GM18505 (cell line): ENCODE data around the gene TSPOAP1.

Source experiments
- ATAC-seq: cut with Tn5 transposase; IDR thresholded peaks from one replicate; pipeline ENCODE4 v1.9.1; 2021; ENCODE audit not compliant: unreplicated experiment
- POLR2A ChIP-seq: IDR thresholded peaks from 4 replicates; pipeline ENCODE4 v1.6.1; 2011; ENCODE audit warnings: borderline replicate concordance; ENCODE audit not compliant: insufficient read depth, insufficient read length; ENCODE audit errors: extremely low read depth

Gene TSPOAP1

DNA sequence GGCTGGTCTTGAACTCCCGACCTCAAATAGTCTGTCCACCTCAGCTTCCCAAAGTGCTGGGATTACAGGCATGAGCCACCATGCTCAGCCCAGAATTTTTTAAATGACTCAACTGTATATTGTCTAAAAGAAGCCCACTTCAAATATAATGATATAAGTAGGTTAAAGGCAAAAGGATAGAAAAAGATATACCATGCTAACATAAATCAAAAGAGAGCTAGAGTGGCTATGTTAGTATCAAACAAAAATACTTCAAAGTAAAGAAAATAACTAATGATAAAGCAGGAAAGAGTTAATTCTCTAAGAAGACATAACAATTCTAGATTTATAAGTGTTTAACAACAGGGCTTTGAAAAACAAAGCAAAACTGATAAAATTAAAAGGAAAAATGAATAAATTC is 34.6 kb downstream of the TSPOAP1 start:
- no peak for TF ChIP-seq POLR2A
- ATAC-seq, result no peak

DNA sequence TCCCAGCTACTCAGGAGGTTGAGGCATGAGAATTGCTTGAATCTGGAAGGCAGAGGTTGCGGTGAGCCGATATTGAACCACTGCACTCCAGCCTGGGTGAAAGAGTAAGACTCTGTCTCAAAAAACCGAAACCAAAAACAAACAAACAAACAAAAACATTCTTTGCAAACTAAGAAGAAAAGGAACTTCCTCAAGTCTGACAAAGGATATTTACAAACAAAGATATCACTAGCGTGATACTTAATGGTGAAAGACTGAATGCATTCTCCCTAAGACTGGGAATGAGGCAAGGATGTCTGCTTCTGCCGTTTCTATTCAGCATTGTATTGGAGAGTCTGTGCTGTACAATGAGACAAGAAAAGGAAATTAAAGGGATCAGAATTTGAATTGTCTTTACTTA is 37.3 kb downstream of the TSPOAP1 start:
- no peak for ATAC-seq
- TF ChIP-seq POLR2A, result no peak

DNA sequence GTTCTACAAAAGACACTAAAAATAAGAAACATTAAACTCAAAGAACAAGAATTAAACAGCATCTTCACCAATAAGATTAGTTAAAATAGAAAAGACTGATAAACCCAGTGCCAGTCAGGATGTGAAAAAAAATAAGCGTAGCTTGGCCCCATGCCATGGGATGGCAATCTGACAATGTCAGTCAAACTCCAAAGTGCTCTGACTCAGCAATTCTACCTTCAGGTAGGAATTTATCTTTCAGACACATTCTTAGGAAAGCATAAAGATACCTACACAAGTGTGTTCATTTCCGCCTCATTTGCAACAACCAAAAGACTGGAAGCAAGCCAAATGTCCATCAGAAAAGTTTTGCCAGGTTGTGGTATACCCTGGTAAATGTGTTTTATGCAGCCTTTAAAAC is 38.7 kb downstream of the TSPOAP1 start:
- no peak for ATAC-seq
- no peak for TF ChIP-seq POLR2A

DNA sequence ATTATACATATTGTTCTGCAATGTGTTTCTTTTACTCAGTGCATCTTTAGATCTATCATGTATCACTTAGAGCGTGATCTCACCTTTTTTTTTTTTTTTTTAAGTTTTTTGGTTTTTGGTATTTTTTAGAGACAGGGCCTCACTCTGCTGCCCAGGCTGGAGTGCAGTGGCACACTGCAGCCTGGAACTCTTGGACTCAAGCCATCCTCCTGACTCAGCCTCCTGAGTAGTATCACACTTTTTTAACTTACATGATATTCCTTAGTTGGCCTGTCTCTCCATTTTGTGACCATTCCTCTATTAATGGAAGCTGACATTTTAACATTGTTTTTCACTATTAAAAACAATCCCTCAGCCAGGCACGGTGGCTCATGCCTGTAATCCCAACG is 43.2 kb downstream of the TSPOAP1 start:
- no peak for ATAC-seq
- no peak for TF ChIP-seq POLR2A

DNA sequence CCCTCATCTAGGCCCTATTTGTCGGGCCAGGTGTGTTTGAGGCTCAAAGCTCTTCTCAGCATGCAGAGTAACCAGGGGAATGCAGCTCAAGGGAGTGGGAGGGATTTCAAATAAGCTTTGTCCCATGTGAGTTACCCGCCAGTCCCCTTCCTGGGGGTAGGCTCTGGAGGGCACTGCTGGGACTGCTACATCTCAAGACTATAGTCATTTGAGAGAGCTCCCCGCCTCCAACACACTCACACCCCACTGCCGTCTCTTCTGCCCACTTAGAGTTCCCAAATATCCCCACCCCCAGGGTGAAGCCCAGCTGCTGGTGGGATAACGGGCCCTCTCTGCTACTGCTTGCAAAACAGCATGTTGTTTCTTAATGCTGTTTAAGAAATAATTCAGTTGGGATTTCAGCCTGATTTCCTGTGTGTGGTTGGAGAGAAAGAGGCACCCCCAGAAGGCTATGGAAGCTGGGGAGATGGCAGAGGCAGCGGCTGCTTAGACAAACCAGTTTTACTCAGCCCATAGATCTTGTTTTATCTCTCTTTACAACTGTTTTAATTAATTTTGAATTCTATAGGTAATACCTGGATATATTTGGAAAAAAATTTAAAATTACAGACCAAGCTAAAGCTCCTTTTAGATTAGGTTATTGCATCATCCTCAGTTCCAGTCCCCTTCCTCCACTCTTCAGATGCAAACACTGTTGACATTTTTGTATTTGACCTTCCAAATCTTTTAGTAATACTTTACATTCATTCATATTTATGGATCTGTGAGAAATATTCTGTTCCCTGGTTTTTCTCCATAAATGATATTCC is 43.8 kb downstream of the TSPOAP1 start:
- no peak for ATAC-seq

DNA sequence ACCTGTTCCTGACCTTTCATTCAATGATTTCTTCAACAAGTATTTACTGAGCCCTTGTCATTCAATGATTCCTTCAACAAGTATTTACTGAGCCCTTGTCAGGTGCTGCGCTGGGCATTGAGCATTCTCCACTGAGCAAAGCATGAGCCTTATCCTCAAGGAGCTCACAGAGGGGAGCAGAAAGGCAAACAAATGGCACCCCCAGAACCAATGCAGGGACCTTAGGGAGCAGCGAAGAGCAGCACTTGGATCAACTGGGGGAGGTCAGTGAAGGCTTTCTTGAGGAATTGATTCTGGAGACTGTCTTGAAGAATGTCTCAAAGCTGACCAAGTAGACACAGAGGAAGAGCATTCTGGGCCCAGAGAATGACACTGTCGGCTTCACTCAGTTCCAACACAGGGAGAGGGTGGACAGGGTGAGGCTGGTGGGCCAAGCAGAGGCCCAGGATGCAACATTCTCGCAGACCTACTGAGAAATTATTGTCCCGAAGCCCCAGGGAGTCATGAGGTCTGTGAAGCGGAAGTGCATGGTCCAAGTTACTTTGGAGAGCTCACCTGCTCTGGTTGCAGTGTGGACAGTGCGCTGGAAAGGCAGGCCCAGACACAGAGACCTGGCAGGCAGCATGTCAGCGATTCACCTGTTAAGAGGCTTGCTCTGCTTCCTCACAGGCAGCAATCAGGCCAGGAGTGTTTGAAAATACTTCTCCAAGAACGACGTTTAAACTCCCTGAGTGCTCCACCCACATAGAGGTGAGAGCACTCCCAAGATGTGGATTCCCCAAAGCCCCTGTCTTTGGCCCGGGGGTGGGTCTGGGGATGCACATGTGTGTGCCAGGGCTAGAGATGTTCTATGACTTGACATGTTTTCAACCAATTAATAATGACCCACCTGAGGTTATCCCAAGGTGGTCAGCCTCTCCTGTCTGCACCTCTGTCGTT is 44.7 kb downstream of the TSPOAP1 start:
- no peak for TF ChIP-seq POLR2A
- ATAC-seq, result no peak

More for the DNA sequence above, 43.8 kb downstream of the TSPOAP1 start:
- TF ChIP-seq POLR2A, result no peak

DNA sequence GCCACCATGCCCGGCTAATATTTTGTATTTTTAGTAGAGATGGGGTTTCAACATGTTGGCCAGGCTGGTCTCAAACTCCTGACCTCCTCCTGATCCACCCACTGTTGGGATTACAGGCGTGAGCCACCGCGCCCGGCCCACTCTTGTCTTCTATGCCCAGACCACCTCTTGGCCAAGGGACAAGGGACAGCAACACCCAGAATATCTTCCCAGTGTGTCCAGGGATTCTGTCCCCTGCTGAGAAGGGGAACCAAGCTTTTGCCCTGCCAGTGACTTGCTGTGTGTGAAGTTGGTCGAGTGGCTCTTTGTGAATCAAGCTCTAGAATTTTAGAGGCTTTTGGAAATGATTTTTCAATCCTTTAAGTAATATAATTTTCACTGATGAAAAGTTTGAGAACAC is 46.2 kb downstream of the TSPOAP1 start:
- ATAC-seq, result no peak
- no peak for TF ChIP-seq POLR2A

DNA sequence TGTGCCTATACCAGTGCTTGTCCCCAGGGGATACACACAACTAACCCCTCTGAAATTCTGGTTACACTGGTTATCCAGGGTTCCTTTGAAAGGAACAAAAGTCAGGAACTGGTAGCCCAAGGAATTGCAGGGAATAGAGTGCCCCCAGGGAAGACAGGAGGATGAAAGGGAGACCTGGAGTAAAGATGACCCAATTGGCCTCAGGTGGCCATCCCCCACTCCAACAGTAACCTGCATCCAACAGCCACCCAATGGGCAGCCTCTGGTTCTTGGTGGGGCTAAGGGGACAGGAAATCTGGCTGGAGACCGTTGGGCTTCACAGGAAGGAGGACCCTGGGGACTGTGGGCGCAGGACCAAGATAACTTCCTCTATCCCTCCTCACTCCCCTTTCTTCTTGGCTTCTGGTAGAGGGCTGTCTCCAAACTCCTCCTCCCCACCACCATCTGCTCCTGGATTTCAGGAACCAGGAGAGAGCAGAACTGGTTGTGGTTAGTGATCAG is 47.0 kb downstream of the TSPOAP1 start:
- ATAC-seq, result no peak
- no peak for TF ChIP-seq POLR2A

DNA sequence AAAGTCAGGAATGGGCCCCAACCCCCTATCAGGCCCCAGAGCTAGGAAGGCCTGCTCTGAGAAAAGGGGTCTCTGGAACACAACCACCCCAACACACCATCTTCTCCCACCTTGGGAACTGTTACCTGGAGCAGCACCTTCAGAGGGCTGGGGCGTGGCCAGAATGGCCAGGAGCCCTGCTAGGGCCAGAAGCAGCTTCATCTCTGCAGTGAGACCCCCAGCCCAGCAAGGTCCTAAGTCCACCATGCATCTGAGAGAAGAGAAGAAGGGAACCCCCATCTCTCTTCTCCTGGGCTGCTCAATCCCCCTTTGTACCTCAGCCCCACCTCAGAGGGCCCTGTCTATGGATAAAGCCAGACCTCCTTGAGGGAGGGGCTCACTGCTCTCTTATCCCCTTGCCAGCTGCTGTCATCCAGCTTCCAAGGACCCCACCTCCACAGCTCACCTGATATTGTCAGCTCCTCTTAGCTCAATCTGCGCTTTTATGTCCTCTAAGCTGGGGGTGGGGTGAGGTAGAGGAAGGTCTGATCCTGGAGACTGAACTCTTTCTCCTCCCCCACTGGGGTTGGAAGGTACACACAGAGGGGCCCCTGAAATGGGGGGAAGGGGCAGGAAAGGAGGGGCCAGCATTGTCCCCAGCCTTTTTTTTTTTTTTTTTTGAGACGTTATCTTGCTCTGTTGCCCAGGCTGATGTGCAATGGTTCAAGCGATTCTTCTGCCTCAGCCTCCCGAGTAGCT is 47.9 kb downstream of the TSPOAP1 start, which contains the start of gene MPO:
Gene MPO, minus strand, starts transcription at position 456 of the 738 bp plus-strand sequence. Its CDS starts 177 bp downstream, at position 279.
- ATAC-seq, result no peak
- no peak for TF ChIP-seq POLR2A

DNA sequence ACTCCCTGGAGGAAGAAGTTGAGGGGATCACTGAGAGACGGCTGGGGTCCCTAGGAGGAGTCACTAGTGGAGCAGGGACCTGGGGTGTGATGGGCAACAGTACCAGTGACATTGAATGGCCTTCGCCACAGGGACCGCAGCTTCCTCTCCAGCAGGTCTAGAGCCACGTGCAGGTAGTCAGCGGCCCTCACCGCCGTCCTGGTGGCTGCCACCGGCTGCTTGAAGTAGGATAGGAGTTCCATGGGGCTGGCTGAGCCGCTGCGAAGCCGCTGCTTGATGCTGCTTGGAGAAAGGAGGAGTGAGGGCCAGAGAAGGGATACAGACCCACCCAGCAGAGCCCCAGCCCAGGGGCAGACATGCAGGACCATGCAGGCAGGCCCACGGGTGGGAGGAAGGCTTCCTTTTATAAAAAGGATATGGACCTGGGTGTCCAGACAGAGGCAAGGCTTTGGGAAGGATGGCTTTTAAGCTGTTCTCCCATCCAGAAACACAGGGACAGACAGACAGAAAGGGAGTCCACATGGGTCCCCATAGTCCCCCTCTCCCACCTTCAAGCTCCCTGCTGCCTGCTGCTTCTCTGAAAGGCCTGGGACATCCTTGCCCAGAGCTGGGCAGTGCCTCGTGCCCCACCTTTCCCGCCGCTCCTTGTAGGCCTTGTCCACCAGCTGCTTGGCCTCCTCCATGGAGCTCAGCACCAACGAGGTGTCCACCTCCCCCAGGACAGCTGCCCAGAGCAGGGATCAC is 48.7 kb downstream of the TSPOAP1 start:
- ATAC-seq, result no peak
- no peak for TF ChIP-seq POLR2A

DNA sequence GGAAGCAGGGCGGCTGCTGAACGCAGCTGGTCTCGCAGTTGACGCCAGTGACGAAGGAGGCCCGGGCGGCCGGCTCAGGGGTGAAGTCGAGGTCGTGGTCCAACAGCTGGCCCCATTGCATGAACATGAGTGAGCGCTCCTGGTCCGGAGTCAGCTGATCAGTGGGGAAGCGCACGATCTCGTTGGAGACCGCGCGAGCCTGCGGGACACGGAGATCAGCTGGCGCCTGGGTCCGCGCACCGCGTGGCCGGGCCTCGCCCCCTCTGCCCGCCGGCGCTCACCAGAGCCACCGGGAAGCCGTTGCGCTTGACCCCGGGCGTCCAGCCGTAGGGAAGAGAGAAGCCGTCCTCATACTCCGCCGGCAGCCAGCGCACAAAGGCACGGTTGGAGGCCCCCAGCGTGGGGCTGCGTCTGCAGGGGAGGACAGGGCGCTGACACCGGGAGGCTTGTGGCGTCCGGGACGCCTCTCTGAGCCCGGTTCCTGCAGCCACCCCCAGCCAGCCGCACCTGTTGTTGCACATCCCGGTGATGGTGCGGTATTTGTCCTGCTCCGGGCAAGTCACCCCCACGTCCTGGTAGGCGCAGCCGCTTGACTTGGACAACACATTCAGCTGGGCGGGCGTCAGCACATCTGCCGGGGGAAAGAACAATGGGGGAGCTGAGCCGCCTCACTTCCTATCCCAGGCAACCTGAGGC is 49.4 kb downstream of the TSPOAP1 start:
- no peak for TF ChIP-seq POLR2A
- no peak for ATAC-seq

DNA sequence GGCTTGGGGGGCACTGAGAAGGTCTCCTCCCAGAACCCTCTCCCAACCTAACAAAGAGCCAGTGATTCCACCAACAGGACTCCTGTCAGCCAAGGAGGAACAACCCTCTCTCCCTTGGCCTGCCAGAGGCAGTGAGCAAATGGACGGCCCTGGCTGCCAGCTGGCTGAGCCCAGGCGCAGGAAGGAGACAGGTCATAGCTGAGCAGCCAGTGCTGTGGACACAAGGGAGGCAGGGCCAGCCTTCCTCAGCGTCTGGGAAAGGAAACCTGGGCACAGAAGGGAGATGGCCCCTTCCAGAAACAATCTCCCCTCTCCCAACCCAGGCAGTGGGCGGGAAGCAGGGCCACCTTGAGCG is 50.0 kb downstream of the TSPOAP1 start:
- TF ChIP-seq POLR2A, result no peak

More for the DNA sequence above, 50.0 kb downstream of the TSPOAP1 start:
- ATAC-seq, result no peak
